Panc1 (cell line): ENCODE measurements around the gene PRDX6. TPM values are rescaled to one million over a fixed set of nuclear protein-coding genes. Genes with fewer than 3 reads are reported as not detected.
"Not testable (repeated sequence)": the region's sequence is repeated elsewhere in the genome, so short reads cannot be mapped to it uniquely, and the experiment has no call there.

Source experiments
- ATAC-seq: fragments of 200-7000 bp; cut with Tn5 transposase; 2 replicates; pipeline ENCODE4 v1.9.1; 2020; ENCODE audit warnings: mild to moderate bottlenecking, moderate library complexity
- BruUV-seq: library from RNA; stranded (reverse); fragments of 400-500 nt; replicated peaks from 2 replicates; lab custom pipeline; 2021; lab: Mats Ljungman, UMichigan
- CTCF ChIA-PET: fragments of 300-600 bp; sonication (Branson Sonifier 250); formaldehyde crosslinking; loops from one replicate; lab custom pipeline; 2022; ENCODE audit warnings: antibody characterized with exemption; lab: Charles Lee
- POLR2A ChIA-PET: fragments of 300-600 bp; sonication (Branson Sonifier 250); formaldehyde crosslinking; loops from one replicate; lab custom pipeline; 2022; ENCODE audit warnings: antibody characterized with exemption; lab: Charles Lee
- DNase-seq: peaks from one replicate; pipeline ENCODE4 v3.0.0-alpha.2; 2010; ENCODE audit warnings: low read depth, low spot score
- H3K27ac ChIP-seq: 2 replicates; pipeline ENCODE4 v1.5.1; 2011; ENCODE audit warnings: mild to moderate bottlenecking, low read length, inconsistent platforms
- H3K27me3 ChIP-seq: fragments of 200-500 bp; sonication (Bioruptor generic); 2 replicates; pipeline ENCODE4 v1.6.0; 2014; ENCODE audit warnings: low read length, inconsistent platforms; ENCODE audit not compliant: control insufficient read depth, insufficient read depth
- H3K36me3 ChIP-seq: fragments of 200-500 bp; sonication (Bioruptor generic); 2 replicates; pipeline ENCODE4 v1.5.1; 2014; ENCODE audit warnings: inconsistent platforms, mild to moderate bottlenecking, low read length, moderate library complexity; ENCODE audit not compliant: control insufficient read depth, insufficient read depth
- H3K4me1 ChIP-seq: 2 replicates; pipeline ENCODE4 v1.5.1; 2011; ENCODE audit warnings: inconsistent platforms, mild to moderate bottlenecking, low read length, moderate library complexity; ENCODE audit not compliant: control insufficient read depth, insufficient read depth
- H3K4me3 ChIP-seq, 2 experiments: 2 replicates each; pipeline ENCODE4 v1.5.1; 2011 to 2012; ENCODE audit warnings: low read depth in 2 of 2, low read length in 2 of 2, mild to moderate bottlenecking in 2 of 2, inconsistent platforms in 1 of 2, moderate library complexity in 1 of 2
- H3K9me3 ChIP-seq: fragments of 200-500 bp; sonication (Bioruptor generic); 2 replicates; pipeline ENCODE4 v1.5.1; 2014; ENCODE audit warnings: low read depth, mild to moderate bottlenecking, inconsistent platforms, low read length, moderate library complexity; ENCODE audit not compliant: control insufficient read depth, insufficient read depth
- CTCF ChIP-seq: fragments of 450-650 bp; IDR thresholded peaks from 2 replicates; pipeline ENCODE4 v1.5.1; 2017; ENCODE audit warnings: mild to moderate bottlenecking
- POLR2AphosphoS5 ChIP-seq: IDR thresholded peaks from 2 replicates; pipeline ENCODE4 v1.6.1; 2012; ENCODE audit warnings: mild to moderate bottlenecking, low read depth, low read length, moderate library complexity
- REST ChIP-seq, 2 experiments: IDR thresholded peaks; 2 replicates each; pipeline ENCODE4 v1.6.1; 2011 to 2012; ENCODE audit warnings: low read depth in 2 of 2, control low read depth in 1 of 2, low read length in 1 of 2, mild to moderate bottlenecking in 1 of 2, moderate library complexity in 1 of 2; ENCODE audit not compliant: insufficient read depth in 1 of 2
- SIN3A ChIP-seq: IDR thresholded peaks from 2 replicates; pipeline ENCODE4 v1.6.1; 2012; ENCODE audit warnings: low read depth, mild to moderate bottlenecking, low read length, moderate library complexity, borderline replicate concordance; ENCODE audit not compliant: insufficient read depth
- TCF7L2 ChIP-seq: IDR thresholded peaks from 2 replicates; pipeline ENCODE4 v1.6.1; 2011; ENCODE audit warnings: mild to moderate bottlenecking, low read depth, low read length, inconsistent platforms
- in situ Hi-C: cut with HindIII; loops from 2 replicates; pipeline ENCODE4 v1.10.0; 2016; ENCODE audit warnings: low sequenced_read_pairs, low pct_unique_long_range_greater_than_20kb
- intact Hi-C: fragments of 100-400 bp; cut with micrococcal nuclease; formaldehyde crosslinking; loops from one replicate; pipeline ENCODE4 v1.10.0; 2022; ENCODE audit not compliant: unreplicated experiment
- total RNA-seq: library from RNA; stranded (reverse); gene quantifications from one replicate; pipeline ENCODE4 v1.2.1, GENCODE V29; 2021; ENCODE audit not compliant: unreplicated experiment

PRDX6 gene
- total RNA-seq, 1 experiment from 2014 or later: 157 TPM

- ATAC-seq (no peak), DNase-seq (no peak)
- H3K4me1 ChIP-seq: peaks cover 3% of the 10 kb centered on the region; the same call in 1 of the 2 replicates
- ChIA-PET POLR2A (no interaction called here), CTCF (no interaction called here)
- BruUV-seq: no TSS peak
- H3K27ac ChIP-seq: no peak overlapping the region; the same call in 1 of the 2 replicates
- H3K36me3 ChIP-seq: no peaks in the 10 kb centered on the region
- TF ChIP-seq CTCF (no peak), TCF7L2 (no peak), POLR2AphosphoS5 (no peak), REST (IDR thresholded peaks at IDR 0.05; ENCODE audit: insufficient read depth in 1 of 2, low read depth in 2 of 2, low read length in 1 of 2) (no peak), SIN3A (no peak)
- no peak overlapping the region for H3K4me3 ChIP-seq
- intact Hi-C loops: no loop called here
- no peaks in the 10 kb centered on the region for H3K27me3 ChIP-seq
- in situ Hi-C loops: no loop called here
- H3K9me3 ChIP-seq: no peaks in the 10 kb centered on the region
Measured at GRCh38 chr1:173508541-173508940, 31.4 kb downstream of the PRDX6 start.

GRCh38 chr1:173509797-173510196, 32.7 kb downstream of the PRDX6 start:
- no TSS peak for BruUV-seq
- intact Hi-C loops (no loop called here), in situ Hi-C loops (no loop called here)
- DNase-seq (no peak), ATAC-seq (no peak)
- CTCF ChIA-PET: no interaction called here
- POLR2A ChIA-PET: no interaction called here
- TF ChIP-seq REST (IDR thresholded peaks at IDR 0.05; ENCODE audit: insufficient read depth in 1 of 2, low read depth in 2 of 2, low read length in 1 of 2): no peak
- TF ChIP-seq POLR2AphosphoS5: no peak
- no peak for TF ChIP-seq CTCF
- TF ChIP-seq TCF7L2: no peak
- TF ChIP-seq SIN3A: no peak
- Histone ChIP-seq H3K9me3 (no peaks in the 10 kb centered on the region), H3K36me3 (no peaks in the 10 kb centered on the region), H3K27ac (no peak overlapping the region), H3K4me3 (no peak overlapping the region), H3K4me1 (peaks cover 3% of the 10 kb centered on the region; the same call in 1 of the 2 replicates), H3K27me3 (no peaks in the 10 kb centered on the region)

GRCh38 chr1:173514503-173514902, 37.4 kb downstream of the PRDX6 start:
- H3K9me3 ChIP-seq, H3K4me1 ChIP-seq, in situ Hi-C loops, H3K36me3 ChIP-seq, intact Hi-C loops, ATAC-seq, CTCF ChIA-PET, DNase-seq, POLR2A ChIA-PET, H3K4me3 ChIP-seq, H3K27ac ChIP-seq, BruUV-seq, H3K27me3 ChIP-seq: not testable (repeated sequence)
